Parietal lobe (tissue), 1 donor: ENCODE data around the gene IGFBP4. TPM values are rescaled to one million over a fixed set of nuclear protein-coding genes. Genes with fewer than 3 reads are reported as not detected.

Experiments used
- total RNA-seq: library from RNA; depleted of rRNA; stranded (reverse); fragments of >200 nt; gene quantifications from one replicate; pipeline ENCODE4 v1.2.3, GENCODE V29; 2014

IGFBP4 gene
- 7.8 TPM for total RNA-seq

GRCh38 chr17:40443196-40443987 lies at the start of gene IGFBP4:
Gene IGFBP4 (plus strand): TSS chr17:40443450. CDS start chr17:40443736, 286 bp downstream.

GRCh38 chr17:40417609-40418427 lies 25.4 kb upstream of the IGFBP4 start, which contains the start of gene TOP2A:
Gene TOP2A (minus strand): TSS chr17:40417896. CDS start chr17:40417791, 105 bp downstream.

GRCh38 chr17:40501499-40501911 lies 58.3 kb downstream of the IGFBP4 start, which contains the start of gene TNS4:
Gene TNS4 (minus strand): TSS chr17:40501623. CDS start chr17:40496425, 5,198 bp downstream.

Other genes starting within 250 kb of the IGFBP4 start
- 16.3 TPM for gene WIPF2, start 224.1 kb upstream of the IGFBP4 start, total RNA-seq
- gene CDC6, start 155.6 kb upstream of the IGFBP4 start, total RNA-seq = 4.4 TPM
- gene RARA, start 134.3 kb upstream of the IGFBP4 start, total RNA-seq = 9.7 TPM
- not detected for gene GJD3, start 78.7 kb upstream of the IGFBP4 start, total RNA-seq
- 39.8 TPM for gene TOP2A, start 25.6 kb upstream of the IGFBP4 start, total RNA-seq
- not detected for gene TNS4, start 58.2 kb downstream of the IGFBP4 start, total RNA-seq
- not detected for gene CCR7, start 122.0 kb downstream of the IGFBP4 start, total RNA-seq
- 139 TPM for gene SMARCE1, start 204.4 kb downstream of the IGFBP4 start, total RNA-seq
- 3.4 TPM for gene KRT222, start 221.7 kb downstream of the IGFBP4 start, total RNA-seq